Measurements from ENCODE around the gene RAB30.

RAB30 gene

GRCh38 chr11:82936261-82936660 lies 135.4 kb downstream of the RAB30 start:
- no peak for DNase-seq

GRCh38 chr11:82932564-82932963 lies 139.1 kb downstream of the RAB30 start:
- no peak for DNase-seq

DNA sequence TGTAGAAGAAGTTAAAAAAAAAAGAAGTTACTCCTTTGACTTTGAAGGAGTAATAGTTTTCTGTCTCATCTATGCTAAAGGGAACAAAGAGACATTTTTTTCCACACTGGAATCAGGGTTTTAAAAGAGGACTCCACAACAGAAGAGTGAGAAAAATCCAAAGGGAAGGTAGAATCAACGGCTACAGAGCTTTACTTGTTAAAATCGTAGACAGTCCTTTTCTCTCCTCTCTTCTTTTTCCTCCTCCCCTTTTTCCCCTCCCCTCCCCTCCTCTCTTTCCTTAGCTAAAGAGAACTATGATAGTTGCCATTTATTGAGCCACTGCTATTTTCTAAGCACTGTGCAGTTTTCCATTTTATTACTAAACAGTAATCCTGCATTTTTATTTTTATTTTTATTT lies 141.0 kb downstream of the RAB30 start:
- no peak for DNase-seq

GRCh38 chr11:82930229-82930628 lies 141.5 kb downstream of the RAB30 start:
- no peak for DNase-seq

DNA sequence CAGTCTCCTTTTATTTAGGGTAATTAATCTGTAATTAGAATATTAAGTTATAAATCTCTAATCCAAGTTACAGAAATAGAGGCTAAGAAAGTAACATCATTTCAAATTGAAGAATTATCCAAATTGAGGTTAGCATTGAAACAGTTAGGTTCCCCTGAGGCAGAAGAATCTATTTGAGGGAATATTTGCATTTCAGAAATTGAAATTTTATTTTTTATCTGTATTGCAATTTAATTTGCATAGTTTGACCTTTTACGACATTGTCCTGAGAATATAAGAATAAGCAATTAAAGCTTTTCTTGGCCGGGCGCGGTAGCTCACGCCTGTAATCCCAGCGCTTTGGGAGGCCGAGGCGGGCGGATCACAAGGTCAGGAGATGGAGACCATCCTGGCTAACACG lies 142.6 kb downstream of the RAB30 start:
- DNase-seq = no peak

GRCh38 chr11:82927264-82927880 lies 144.3 kb downstream of the RAB30 start:
- no peak for DNase-seq

- DNase-seq = no peak
These were observed 147.0 kb downstream of the RAB30 start for GRCh38 chr11:82924522-82925224.
